Fibroblast of skin of back (primary cell): Measurements from ENCODE around the gene SLCO2A1.

Experiments used
- DNase-seq: peaks from one replicate; pipeline ENCODE4 v3.0.0-alpha.2; 2013

SLCO2A1 gene

DNA sequence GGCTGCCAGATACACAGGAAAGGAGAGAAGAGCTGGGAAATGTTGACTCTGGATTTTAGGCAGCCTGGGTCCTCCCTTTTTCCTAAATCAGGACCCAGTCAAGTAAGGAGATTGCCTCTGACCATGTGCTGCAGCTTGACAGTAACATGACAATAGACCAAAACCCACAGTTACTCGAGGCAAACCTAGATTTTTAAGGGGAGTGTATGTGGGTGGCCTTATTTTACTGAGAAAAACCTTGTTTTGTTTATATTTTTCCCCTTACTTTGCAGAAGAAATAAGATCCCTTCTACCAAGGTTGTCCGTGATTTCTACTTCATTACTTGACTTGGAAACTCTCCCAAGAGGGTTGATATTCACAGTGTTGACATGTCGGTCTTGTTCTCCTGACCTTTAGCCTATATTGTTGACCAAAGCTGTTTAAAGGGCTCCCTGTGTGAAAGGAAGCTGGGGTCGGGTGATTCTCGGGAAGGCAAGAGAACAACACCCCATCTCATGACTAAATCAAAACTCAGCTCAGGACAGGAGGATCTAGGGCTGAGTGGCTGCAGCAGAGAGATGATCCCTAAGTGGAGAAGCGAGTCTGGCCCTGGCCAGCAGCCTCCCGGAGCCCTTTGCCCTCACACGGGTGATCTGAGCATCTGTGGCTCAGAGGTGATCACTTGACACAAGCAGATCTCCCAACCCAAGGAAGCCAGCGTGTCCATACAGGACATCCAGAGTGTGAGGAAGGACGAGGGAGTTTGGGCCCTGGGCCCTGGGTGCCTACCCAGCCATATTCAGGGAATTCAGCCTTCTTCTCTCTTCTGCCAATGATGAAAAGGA lies 31.0 kb upstream of the SLCO2A1 start:
- DNase-seq: peak; percentile 19

- DNase-seq: peak; percentile 63
Observed at GRCh38 chr3:134059671-134060560, 30.2 kb upstream of the SLCO2A1 start.

GRCh38 chr3:134059035-134059601 lies 29.4 kb upstream of the SLCO2A1 start:
- no peak for DNase-seq

DNA sequence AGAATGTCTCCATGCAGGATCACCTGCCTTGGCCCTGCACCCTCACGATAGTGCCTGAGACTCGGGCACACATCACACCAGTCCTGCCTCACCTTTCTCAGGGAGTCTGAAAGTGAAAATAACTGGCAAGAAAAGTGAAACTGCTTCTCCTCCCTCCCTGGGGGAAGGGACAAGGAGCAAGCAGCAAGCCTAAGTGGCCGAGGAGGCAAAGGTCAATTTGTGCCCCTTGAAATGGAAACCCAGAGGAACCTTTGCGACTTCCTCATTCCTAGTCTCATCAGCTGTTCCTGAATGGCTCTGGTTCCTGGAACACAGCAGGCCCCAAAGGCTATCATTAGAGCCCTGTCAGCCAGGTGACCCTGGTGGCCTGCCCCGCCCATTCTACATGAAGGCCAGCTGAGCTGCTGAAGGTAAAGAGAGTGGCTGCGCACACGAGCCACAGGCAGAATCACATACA lies 28.0 kb upstream of the SLCO2A1 start:
- DNase-seq: no peak

DNA sequence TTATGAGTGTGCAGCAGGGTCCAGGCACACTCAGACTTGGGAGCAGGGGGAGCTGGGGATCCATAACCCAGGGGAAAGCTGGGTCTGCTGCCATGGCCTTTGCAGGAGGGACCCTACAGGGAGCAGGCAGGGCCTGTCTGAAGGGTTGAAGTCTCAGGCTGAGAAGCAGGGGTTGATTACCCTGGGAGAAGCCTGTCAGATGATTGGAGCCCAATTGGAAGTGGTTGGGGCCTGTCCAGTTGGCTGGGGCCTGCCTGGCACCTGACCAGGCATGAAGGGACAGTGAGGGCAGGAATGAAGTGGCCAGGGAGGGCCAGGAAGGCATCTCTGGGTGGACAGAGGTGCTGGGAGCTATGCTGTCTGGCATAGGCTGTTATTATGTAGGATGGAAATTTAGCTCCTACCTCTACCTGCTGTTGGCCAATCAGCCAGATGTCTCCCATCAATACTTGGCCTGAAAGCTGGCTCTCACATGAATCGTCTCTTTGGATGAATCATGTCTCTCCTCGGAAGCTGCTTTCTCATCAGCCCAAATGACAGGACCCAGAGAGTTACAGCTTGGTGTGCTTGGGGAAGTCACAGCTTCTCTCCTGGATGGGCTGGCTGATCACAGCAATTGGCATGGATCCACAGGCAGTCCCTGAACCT lies 27.4 kb upstream of the SLCO2A1 start:
- DNase-seq: peak; percentile 35

GRCh38 chr3:134056464-134056891 lies 26.8 kb upstream of the SLCO2A1 start:
- no peak for DNase-seq

DNA sequence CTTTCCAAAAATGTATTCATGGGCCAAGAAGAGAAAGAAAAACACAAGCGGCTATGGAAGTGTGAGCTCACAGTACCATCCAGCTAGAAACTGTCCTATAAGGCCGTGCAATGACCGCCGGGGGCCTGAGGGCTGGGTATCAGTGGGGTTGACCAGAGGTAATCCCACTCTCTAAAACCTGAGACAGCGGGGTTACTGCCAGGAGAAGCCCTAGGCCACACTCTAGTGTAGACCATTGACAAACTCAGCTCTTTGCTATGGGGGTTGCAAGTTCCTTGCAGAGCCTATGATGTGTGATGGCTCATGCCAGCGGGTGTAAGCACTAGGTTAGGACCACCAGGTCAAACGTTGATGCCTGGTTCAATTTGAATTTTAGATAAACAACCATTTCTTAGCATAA lies 25.9 kb upstream of the SLCO2A1 start:
- no peak for DNase-seq

- no peak for DNase-seq
Observed at GRCh38 chr3:134054881-134055280, 25.2 kb upstream of the SLCO2A1 start.

- no peak for DNase-seq
Observed at GRCh38 chr3:134054231-134054630, 24.5 kb upstream of the SLCO2A1 start.

DNA sequence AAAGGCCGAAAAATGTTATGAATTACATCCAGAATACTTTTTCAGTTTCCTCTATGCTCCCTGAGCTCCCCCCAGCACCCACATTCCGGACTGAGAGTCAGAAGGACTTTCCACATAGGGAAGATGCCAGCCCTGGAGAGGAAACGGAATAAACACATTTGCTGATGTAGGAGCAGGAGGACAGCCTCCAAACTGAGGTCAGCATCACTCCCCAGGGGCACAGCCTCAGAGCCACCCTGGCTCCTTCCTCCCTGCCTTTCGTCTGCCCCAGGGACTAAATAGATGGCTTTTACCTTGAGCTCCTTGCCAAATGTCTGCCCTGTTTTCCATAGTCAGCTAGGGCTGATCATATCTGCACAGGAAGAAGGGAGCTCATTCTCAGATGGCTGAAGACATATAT lies 22.6 kb upstream of the SLCO2A1 start:
- no peak for DNase-seq

DNA sequence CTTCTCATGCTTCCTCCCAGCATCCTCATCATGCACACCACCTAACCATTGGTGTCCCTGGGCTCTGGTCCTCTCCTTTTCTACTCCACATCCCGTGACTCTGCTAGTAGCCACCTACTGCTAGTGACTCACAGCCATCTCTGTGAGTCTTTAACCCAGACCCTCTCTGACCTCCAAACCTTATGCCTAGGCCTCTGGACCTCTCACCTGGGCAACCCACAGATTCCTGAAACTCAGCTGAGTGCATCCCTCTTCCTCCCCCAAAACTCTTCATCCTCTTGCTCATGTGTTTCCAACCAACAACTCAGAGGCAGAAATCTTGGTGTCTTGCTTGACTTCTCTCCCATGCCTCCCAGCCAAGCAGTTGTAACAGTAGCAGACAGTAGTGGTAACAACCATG lies 20.0 kb upstream of the SLCO2A1 start:
- no peak for DNase-seq

DNA sequence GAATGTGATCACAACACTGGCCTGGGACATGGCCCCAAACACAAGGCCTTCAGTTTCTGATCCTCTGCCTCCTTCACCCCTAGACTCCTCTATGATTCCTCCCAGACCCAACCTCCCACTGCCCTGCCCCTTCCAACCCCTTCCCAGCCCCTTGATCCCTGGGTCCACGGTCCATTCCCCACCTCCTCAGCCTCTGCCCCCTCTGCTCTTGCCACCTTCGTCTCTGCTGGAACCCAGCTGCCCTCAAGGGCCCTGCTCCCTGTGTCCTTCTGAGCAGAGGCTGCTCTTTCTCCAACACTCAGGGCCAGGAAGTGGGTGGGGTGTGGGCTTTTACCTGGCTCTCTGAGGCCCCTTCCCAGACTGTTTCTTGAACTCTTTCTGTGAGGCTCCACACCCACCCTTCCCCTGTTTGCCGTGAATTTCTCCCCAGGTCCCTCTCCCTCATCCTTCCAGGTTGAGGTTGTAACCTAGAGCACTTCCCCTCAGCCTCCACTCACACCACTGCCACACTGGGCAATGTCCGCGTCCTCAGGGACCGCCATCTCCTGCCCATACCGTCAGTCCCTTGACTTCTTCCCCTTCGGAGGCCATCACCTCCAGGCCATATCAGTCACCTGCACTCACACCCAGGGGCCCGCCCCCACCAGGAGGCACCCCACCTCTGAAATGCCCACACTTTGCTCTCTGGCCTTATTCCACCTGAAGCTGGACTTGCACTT lies 18.7 kb upstream of the SLCO2A1 start:
- no peak for DNase-seq

- DNase-seq: no peak
Observed at GRCh38 chr3:134044459-134044858, 14.7 kb upstream of the SLCO2A1 start.

- DNase-seq: no peak
Observed at GRCh38 chr3:134040066-134040465, 10.3 kb upstream of the SLCO2A1 start.

DNA sequence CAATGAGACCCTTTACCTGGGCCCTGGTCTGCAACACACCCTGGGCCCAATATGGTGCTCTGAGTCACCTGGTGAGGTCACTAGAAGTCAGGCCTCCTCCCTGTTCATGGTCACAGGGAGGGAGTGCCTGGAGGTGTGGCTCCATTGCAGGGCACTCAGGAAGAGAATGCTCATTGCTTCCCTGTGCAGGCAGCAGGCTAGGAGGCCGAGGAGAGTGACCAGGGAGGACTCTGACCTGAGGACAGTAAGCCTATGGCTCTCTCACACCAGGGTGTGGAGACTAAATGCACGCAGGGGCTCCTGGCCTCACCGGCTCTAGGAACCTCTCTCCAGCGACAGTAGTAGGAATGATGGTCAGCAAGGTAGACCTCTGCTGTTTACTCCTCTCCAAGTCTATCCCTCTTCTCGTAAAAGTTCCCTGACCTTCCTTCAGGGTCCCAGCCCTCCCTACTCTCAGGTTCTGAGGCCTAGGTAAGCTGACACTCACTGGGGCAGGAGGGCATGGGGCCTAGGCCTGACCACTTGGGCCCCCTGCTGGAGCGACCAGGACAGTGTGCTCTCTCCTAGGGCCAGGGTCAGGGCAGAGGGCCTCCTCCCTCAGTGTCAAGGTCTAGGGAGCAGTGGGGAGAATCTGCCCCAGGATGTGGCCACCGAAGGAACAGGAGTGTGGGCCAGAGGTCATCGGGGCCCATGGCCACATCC lies 9.6 kb upstream of the SLCO2A1 start:
- DNase-seq: no peak

DNA sequence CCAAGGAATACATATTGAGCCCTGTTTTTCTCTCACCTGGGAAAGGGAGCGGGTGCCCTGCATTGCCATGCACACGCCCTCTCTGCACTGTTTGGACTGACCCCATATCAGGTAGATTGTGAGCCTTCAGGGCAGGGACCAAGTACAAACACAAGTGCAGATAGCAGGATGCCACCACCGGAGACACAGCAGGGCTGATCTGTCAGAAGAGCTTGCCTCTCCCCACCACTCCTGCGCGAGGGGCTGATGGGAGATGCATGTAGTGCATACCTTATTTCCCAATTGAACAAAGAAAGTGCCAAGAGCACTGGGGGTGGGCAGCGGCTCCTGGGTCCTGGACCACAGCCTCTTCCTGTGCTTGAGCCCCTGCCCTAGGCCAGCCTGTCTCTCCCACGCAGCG lies 9.0 kb upstream of the SLCO2A1 start:
- no peak for DNase-seq

DNA sequence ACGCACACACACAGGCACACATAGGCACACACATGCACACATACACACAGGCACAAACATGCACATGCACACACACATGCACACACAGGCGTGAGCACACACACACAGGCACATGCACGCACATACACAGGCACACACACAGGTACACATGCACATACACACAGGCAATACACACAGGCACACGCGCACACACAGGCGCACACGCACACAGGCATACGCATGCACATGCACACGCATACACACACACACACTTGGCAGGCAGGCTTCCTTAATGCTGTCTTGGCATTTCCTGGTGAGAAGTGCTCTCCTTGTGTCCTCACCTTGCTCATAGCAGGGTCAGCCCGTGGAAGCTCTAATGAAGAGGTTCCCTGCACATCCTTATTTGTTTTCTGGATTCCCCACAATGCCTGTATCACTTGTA lies 8.4 kb upstream of the SLCO2A1 start:
- DNase-seq: no peak

- no peak for DNase-seq
Observed at GRCh38 chr3:134037168-134037567, 7.4 kb upstream of the SLCO2A1 start.

GRCh38 chr3:134036291-134036690 lies 6.6 kb upstream of the SLCO2A1 start:
- no peak for DNase-seq

DNA sequence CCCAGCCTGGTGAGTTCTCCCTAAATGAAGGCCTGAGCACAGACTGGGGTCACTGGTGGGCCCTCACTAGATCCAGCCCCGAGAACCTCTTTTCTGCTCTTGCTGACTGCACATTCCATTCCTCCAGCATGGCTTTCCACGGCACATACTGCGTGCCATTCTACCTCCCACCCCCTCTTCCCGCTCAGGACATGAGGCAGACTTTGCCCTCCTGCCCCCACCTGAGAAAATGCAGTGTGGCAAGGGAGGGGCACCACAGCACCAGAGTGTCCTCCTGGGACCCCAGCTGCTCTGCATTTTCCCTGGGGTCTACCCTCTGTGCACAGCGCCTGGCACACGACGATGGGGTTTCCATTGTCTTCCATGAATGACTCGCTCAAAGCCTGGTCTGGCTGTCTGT lies 6.1 kb upstream of the SLCO2A1 start:
- no peak for DNase-seq
